Trophoblast cell (in vitro differentiated cells and primary cell): ENCODE data around the gene TEKT5.
A peak's percentile ranks its signal among the peaks of the same experiment; 100 is the strongest.

Source experiments
- DNase-seq, 2 donors: peaks; one replicate each; pipeline ENCODE4 v3.0.0-alpha.2; 2016
- H2AFZ ChIP-seq: 2 replicates; pipeline ENCODE4 v1.6.1; 2013; ENCODE audit warnings: low read length, moderate library complexity, mild to moderate bottlenecking; ENCODE audit not compliant: insufficient read depth, poor library complexity
- H2AK5ac ChIP-seq: 2 replicates; pipeline ENCODE4 v1.6.1; 2013; ENCODE audit warnings: mild to moderate bottlenecking, low read length
- H2BK120ac ChIP-seq: 2 replicates; pipeline ENCODE4 v1.6.1; 2013; ENCODE audit warnings: low read length, mild to moderate bottlenecking, moderate library complexity; ENCODE audit not compliant: insufficient read depth, poor library complexity
- H2BK12ac ChIP-seq: 2 replicates; pipeline ENCODE4 v1.6.1; 2013; ENCODE audit warnings: mild to moderate bottlenecking, low read length, moderate library complexity
- H2BK5ac ChIP-seq: 2 replicates; pipeline ENCODE4 v1.6.1; 2013; ENCODE audit warnings: low read length, low read depth, moderate library complexity, mild to moderate bottlenecking; ENCODE audit not compliant: poor library complexity
- H3K14ac ChIP-seq: 2 replicates; pipeline ENCODE4 v1.6.1; 2013; ENCODE audit warnings: mild to moderate bottlenecking, low read length
- H3K18ac ChIP-seq: 2 replicates; pipeline ENCODE4 v1.6.1; 2013; ENCODE audit warnings: mild to moderate bottlenecking, low read length
- H3K23ac ChIP-seq: 2 replicates; pipeline ENCODE4 v1.6.1; 2013; ENCODE audit warnings: low read length
- H3K27ac ChIP-seq: 2 replicates; pipeline ENCODE4 v1.5.1; 2013; ENCODE audit warnings: low read depth, mild to moderate bottlenecking, inconsistent platforms, low read length, moderate library complexity
- H3K27me3 ChIP-seq: 2 replicates; pipeline ENCODE4 v1.6.1; 2013; ENCODE audit warnings: inconsistent platforms, mild to moderate bottlenecking, low read length, moderate library complexity; ENCODE audit not compliant: insufficient read depth
- H3K36me3 ChIP-seq, 2 experiments: 1 replicate in 1 of 2; 2 replicates in 1 of 2; pipeline ENCODE4 v1.6.1; 2013; ENCODE audit warnings: low read length in 2 of 2, mild to moderate bottlenecking in 2 of 2, moderate library complexity in 1 of 2; ENCODE audit not compliant: insufficient read depth in 2 of 2, control insufficient read depth in 1 of 2
- H3K4ac ChIP-seq: 2 replicates; pipeline ENCODE4 v1.6.1; 2013; ENCODE audit warnings: low read depth, mild to moderate bottlenecking, low read length, moderate library complexity
- H3K4me1 ChIP-seq, 2 experiments: 1 replicate in 1 of 2; 2 replicates in 1 of 2; pipeline ENCODE4 v1.6.1; 2013; ENCODE audit warnings: low read length in 2 of 2, mild to moderate bottlenecking in 2 of 2, moderate library complexity in 1 of 2; ENCODE audit not compliant: insufficient read depth in 2 of 2, control insufficient read depth in 1 of 2
- H3K4me2 ChIP-seq: 2 replicates; pipeline ENCODE4 v1.6.1; 2013; ENCODE audit warnings: inconsistent platforms, mild to moderate bottlenecking, low read length, moderate library complexity
- H3K4me3 ChIP-seq: 2 replicates; pipeline ENCODE4 v1.5.1; 2013; ENCODE audit warnings: mild to moderate bottlenecking, low read depth, low read length, inconsistent platforms
- H3K79me1 ChIP-seq: one replicate; pipeline ENCODE4 v1.6.1; 2013; ENCODE audit warnings: low read length
- H3K79me2 ChIP-seq: 2 replicates; pipeline ENCODE4 v1.6.1; 2013; ENCODE audit warnings: low read length, mild to moderate bottlenecking; ENCODE audit not compliant: control insufficient read depth, insufficient read depth, poor library complexity
- H3K9ac ChIP-seq: 2 replicates; pipeline ENCODE4 v1.6.1; 2013; ENCODE audit warnings: mild to moderate bottlenecking, low read length
- H3K9me3 ChIP-seq: 2 replicates; pipeline ENCODE4 v1.6.1; 2013; ENCODE audit warnings: low read depth, mild to moderate bottlenecking, control low read depth, inconsistent platforms, low read length; ENCODE audit not compliant: insufficient read depth
- H4K12ac ChIP-seq: 2 replicates; pipeline ENCODE4 v1.6.1; 2013; ENCODE audit warnings: low read depth, mild to moderate bottlenecking, low read length, moderate library complexity
- H4K8ac ChIP-seq: 2 replicates; pipeline ENCODE4 v1.6.1; 2013; ENCODE audit warnings: low read depth, mild to moderate bottlenecking, low read length, moderate library complexity
- H4K91ac ChIP-seq: one replicate; pipeline ENCODE4 v1.6.1; 2013; ENCODE audit warnings: low read depth, mild to moderate bottlenecking, low read length, moderate library complexity
- WGBS: extraction: QIAGEN DNeasy Blood & Tissue Kit; methylation state at CpG from one replicate; pipeline ENCODE4 v1.1.7; 2013; ENCODE audit warnings: missing lambda C conversion rate; ENCODE audit not compliant: insufficient read length, insufficient coverage; ENCODE audit errors: extremely low coverage; 5-methylcytosine and 5-hydroxymethylcytosine counted together

TEKT5 gene

DNA sequence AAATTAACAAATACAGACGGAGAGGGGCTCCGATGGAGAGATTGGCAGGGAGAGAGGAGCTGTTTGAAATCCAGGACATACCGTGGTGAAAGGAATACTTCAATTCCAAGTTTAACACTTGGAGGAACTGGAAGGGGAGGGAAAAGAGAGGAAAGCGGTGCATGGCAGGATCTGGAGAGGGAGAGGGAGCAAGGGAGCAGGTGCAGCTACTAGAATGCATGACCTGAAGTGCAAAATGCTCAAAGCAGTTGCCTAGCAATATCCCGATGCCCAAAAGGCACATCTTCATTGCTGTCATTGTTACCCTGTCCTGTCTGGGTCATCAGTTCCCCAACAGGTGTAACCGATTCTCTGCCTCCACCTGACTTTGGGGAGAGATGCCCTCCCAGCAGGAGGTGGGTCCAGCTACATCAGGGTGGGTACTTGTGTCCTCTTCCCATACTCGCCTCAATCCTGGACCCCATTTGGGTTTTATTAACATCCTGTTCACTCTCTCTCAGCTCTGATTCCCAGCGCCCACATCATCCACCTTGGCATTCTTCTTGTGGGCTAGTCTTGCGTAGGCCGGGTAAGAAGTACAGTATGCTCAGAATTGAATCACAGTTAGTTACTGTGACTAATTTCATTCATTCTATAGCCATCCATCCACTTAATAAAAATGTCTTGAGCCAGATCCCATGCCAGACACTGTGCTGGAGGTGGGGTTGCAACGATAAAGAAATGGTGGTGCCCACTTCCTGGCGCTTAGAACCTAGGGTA lies 76.9 kb downstream of the TEKT5 start:
- Histone ChIP-seq H3K4me3 (no peak overlapping the region), H3K4me2 (no peak overlapping the region), H3K23ac (no peak overlapping the region), H3K4me1 (peaks cover 21 to 33% of the 10 kb centered on the region in 2 experiments), H3K79me2 (no peaks in the 10 kb centered on the region), H3K27me3 (no peaks in the 10 kb centered on the region), H4K12ac (no peak overlapping the region), H4K91ac (no peak overlapping the region), H2AK5ac (no peak overlapping the region), H4K8ac (no peak overlapping the region), H2BK5ac (no peak overlapping the region), H3K9me3 (no peaks in the 10 kb centered on the region), H3K36me3 (no peaks in the 10 kb centered on the region), H3K14ac (no peak overlapping the region), H2AFZ (no peak overlapping the region), H3K79me1 (peaks cover 9% of the 10 kb centered on the region), H2BK120ac (no peak overlapping the region), H2BK12ac (no peak overlapping the region), H3K4ac (no peak overlapping the region), H3K18ac (no peak overlapping the region), H3K27ac (no peak overlapping the region), H3K9ac (no peak overlapping the region)
- no CpG with 5 or more reads among the region's 12 CpGs for WGBS
- DNase-seq = no peak

DNA sequence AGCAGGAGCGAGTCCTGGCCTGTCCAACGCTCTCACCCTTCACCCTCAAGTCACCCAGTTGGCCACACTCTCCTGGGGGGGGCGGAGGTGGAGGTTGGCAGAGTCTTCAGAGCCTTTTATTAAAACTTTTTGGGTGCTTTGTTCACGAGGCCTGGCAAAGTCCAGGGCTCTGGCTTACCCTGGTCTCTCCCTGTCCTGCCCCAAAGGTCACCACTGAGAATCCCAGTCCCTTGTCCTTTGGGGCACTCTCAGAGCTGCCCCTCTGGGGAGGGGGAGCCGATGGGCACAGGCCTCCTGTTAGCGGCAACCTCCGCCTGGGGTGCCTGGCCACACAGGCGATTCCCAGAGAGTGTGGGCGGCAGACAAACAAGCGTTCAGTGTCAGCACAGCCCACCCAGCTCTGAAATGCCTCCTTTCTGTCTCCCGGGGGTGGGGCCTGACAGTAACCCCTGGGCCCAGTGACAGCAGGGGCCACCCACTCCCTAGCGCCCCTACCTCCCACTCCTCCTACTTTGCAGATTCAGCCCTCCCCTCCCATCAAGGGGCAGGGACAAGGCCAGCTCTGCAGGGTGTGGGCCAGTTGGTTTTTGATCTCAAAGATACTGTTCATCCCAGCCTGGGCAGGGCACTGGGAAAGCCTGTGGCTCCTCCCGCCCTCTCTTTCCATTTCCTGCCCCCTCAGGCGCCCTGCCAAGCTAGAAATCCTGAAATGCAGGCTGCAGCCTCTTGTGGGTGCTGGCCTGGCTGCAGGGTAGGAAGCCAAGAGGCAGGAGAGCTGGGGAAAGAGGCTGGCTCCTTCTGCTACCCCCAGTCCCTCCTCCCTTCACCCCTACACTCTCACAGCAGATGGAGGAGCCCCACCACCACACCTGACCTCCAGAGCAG lies 77.7 kb downstream of the TEKT5 start:
- Histone ChIP-seq H3K9ac (no peak overlapping the region), H2BK12ac (peak overlapping the region; percentile 61), H3K79me2 (no peaks in the 10 kb centered on the region), H3K4me1 (peaks cover 15 to 25% of the 10 kb centered on the region in 2 experiments), H3K27me3 (no peaks in the 10 kb centered on the region), H3K4ac (no peak overlapping the region), H3K4me3 (peak overlapping the region; percentile 7), H3K36me3 (no peaks in the 10 kb centered on the region), H2AFZ (peak overlapping the region; percentile 38), H3K14ac (peak overlapping the region; percentile 57), H2BK120ac (peak overlapping the region; percentile 58), H3K23ac (no peak overlapping the region), H3K4me2 (no peak overlapping the region), H2BK5ac (peak overlapping the region; percentile 32), H3K79me1 (peaks cover 6% of the 10 kb centered on the region), H4K8ac (peak overlapping the region; percentile 38), H3K27ac (no peak overlapping the region), H4K12ac (no peak overlapping the region), H3K18ac (peak overlapping the region; percentile 35), H4K91ac (peak overlapping the region; percentile 77), H3K9me3 (no peaks in the 10 kb centered on the region), H2AK5ac (peak overlapping the region; percentile 49)
- WGBS = no CpG with 5 or more reads among the region's 14 CpGs
- DNase-seq = no peak

DNA sequence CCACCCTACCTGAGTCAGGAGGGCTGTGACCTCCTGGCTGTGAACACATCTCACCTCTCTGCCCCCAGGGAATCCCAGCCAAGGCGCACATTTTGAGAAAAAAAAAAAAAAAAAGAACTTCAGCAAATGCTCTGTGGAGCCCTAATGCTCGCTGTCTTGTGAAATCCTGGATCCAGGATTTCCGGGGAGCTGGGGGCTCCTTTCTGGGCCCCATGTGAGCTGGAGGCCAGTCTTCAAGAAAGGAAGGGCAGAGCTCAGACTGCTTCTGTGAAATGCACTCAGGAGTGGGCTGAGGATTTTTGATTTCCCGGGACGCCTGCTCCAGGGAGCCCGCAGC lies 78.3 kb downstream of the TEKT5 start:
- Histone ChIP-seq H3K9ac (no peak overlapping the region), H4K91ac (peak overlapping the region; percentile 77), H3K4me1 (peaks cover 13 to 24% of the 10 kb centered on the region in 2 experiments), H3K79me1 (peaks cover 6% of the 10 kb centered on the region), H4K12ac (no peak overlapping the region), H3K18ac (no peak overlapping the region), H3K4me3 (no peak overlapping the region), H2BK120ac (peak overlapping the region; percentile 58), H2AK5ac (no peak overlapping the region), H3K23ac (no peak overlapping the region), H3K14ac (no peak overlapping the region), H3K27ac (no peak overlapping the region), H2BK5ac (peak overlapping the region; percentile 32), H2AFZ (peak overlapping the region; percentile 38), H3K36me3 (no peaks in the 10 kb centered on the region), H3K79me2 (no peaks in the 10 kb centered on the region), H4K8ac (peak overlapping the region; percentile 38), H2BK12ac (peak overlapping the region; percentile 61), H3K4ac (no peak overlapping the region), H3K9me3 (no peaks in the 10 kb centered on the region), H3K27me3 (no peaks in the 10 kb centered on the region), H3K4me2 (no peak overlapping the region)
- WGBS = no CpG with 5 or more reads among the region's 6 CpGs
- no peak for DNase-seq

DNA sequence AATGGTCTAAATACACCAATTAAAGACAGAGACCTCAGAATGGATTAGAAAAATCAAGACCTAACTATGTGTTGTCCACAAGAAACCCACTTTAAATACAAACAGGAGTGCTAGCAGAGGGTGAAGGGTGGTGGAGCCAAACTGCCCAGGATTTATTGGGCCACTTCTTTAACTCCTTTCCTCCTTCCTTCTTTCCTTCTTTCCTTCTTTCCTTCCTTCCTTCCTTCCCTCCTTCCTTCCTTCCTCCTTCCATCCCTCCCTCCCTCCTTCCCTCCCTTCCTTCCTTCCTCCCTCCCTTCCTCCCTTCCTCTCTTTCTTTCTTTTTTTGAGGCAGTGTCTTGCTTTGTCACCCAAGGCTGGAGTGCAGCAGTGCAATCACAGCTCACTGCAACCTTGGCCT lies 80.0 kb downstream of the TEKT5 start:
- H2BK120ac ChIP-seq = no peak overlapping the region
- no peak for DNase-seq
- no peak overlapping the region for H3K4ac ChIP-seq
- H3K4me3 ChIP-seq = no peak overlapping the region
- peaks cover 13 to 25% of the 10 kb centered on the region in 2 experiments for H3K4me1 ChIP-seq
- H3K9ac ChIP-seq = no peak overlapping the region
- H3K79me1 ChIP-seq = peaks cover 6% of the 10 kb centered on the region
- no peak overlapping the region for H3K27ac ChIP-seq
- H3K23ac ChIP-seq = no peak overlapping the region
- no peaks in the 10 kb centered on the region for H3K27me3 ChIP-seq
- H2BK5ac ChIP-seq = no peak overlapping the region
- H3K79me2 ChIP-seq = no peaks in the 10 kb centered on the region
- no peak overlapping the region for H2BK12ac ChIP-seq
- no peak overlapping the region for H3K14ac ChIP-seq
- no peak overlapping the region for H4K12ac ChIP-seq
- H2AFZ ChIP-seq = no peak overlapping the region
- H3K4me2 ChIP-seq = no peak overlapping the region
- H3K18ac ChIP-seq = no peak overlapping the region
- no peak overlapping the region for H4K8ac ChIP-seq
- no peak overlapping the region for H2AK5ac ChIP-seq
- no peak overlapping the region for H4K91ac ChIP-seq
- H3K36me3 ChIP-seq = no peaks in the 10 kb centered on the region
- no peaks in the 10 kb centered on the region for H3K9me3 ChIP-seq
